Right lung (tissue), 5 donors: ENCODE measurements around the gene BDH1. TPM values are rescaled to one million over a fixed set of nuclear protein-coding genes. Genes with fewer than 3 reads are reported as not detected.

Source experiments
- DNase-seq, 2 donors: peaks; one replicate each; pipeline ENCODE4 v3.0.0-alpha.2; 2013
- polyA plus RNA-seq, 5 donors: library from polyadenylated mRNA; unstranded; fragments of 120-200 nt; gene quantifications; one replicate each; pipeline versions ENCODE4 v1.2.1 to v1.2.3, GENCODE V29; 2013; ENCODE audit warnings: inconsistent platforms in 1 of 5, low replicate concordance in 1 of 5; ENCODE audit not compliant: insufficient read length in 5 of 5, insufficient read depth in 1 of 5

BDH1 gene
- polyA plus RNA-seq, 5 donors, result 16.9 to 21.5 (median 19.5) TPM

DNA sequence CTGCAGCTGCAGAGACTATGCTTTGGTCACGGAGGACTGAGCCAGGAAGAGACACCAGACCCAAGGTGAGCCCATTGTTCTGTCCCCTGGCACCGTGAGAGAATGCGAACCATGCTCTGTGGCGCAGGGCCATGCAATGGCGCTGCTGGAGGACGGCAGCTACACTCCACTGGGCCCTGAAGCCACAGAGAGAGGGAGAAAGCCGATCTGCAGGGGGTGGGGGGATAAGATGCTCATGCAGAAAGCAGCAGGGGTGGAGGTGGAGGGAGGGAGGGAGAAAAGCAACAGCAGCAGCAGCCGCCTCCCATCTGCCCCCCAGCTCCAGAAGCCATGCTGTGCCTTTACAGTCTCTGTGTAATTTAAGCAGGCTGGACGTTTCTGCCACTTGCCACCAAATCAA, 5.3 kb downstream of the BDH1 start:
- DNase-seq, result no peak

DNA sequence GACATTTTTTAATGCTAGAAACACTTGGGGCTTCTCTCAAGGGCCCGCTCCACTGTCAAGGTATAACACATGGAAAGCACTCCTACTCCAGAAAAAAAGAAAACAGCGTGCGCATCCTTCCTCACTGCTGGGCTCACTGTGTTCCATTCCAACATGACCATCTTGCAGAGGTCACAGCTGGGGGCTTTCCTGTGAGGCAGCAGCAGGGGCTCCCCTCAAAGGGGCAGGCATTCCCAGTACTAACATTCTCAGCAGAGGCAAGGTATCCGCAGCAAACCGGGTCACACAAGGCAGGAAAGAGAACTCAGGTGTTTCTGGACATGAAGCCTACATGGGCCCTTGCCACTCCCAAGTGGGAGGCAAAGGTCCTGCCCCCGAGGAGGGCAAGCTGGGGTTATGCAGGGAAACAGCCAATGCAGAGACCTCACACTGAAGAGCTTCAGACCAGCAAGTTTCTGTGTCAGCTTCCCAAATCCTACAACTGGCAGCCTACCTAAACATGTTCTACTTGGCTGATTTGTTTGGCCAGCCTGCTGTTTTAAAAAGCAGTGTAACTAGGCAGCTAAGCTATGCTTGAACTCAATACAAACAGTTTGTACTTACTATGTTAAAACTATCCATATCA, 6.4 kb downstream of the BDH1 start:
- DNase-seq, result no peak

DNA sequence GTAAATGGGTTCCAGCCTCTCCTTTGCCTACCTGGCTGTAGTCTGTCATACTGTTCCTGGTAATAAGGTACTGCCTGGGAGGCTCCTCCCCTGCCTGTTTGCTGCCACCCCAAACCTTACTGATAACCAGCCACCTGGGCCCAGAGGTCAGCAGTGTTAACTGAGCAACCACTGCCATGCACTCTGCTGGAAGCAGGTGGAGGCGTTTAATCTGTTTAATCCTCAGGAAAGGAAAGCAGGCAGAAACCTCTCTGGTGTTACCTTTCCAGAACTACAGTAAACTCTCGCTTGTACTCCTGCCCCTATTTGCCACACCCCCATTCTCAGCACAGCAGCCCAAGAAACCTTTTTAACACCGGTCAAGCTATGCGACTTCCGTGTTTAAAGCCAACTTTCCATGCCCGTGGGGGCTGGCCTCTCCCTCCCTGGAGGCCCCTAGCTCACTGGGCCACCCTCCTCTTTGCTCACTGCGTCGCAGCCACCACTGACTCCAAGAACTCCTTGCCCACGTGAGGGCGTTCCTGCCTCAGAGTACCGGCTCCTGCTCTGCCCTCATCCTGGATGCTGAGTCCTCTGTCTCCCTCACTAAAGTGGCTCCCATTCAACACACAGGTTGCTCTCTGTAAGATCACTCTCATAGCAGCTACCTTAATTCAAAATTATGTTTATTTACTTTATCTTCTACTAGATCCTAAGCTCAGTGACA, 8.3 kb downstream of the BDH1 start:
- no peak for DNase-seq

DNA sequence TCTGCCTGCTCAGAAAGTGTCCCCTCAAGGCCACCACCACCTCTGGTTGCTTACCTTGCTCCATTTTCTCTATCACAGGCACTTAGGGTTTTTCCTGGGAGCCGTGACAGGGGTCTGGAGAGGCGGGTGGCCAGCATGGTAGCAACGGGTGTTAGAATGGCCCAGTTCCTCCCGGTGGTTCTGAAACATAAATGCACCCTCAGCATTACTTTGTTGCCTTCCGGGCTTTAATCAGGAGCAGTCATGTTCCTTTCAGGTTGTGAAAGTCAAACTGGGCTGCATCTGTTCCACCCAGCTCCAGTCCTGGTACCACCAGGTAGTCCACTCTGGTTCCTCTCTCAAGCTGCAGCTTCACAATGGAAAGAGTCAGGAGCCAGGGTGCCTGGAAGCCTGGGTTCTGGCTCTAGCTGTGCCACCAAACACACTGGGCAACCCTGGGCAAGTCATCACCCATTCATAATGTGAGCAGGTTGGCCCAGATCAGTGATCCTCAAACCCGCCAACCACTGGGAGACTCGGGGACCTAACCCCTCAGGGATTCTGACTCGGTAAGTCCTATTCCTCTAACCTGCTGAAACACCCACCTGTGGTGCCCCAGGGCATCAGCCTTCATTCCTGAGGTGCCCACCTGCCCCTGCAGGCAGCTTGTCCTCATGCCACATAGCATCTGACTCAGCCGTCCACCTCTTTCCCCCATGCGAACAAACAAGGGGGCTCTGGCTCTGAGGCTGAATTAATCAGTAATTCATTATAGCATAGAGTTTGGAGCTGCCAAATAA, 9.3 kb downstream of the BDH1 start:
- DNase-seq, result no peak

DNA sequence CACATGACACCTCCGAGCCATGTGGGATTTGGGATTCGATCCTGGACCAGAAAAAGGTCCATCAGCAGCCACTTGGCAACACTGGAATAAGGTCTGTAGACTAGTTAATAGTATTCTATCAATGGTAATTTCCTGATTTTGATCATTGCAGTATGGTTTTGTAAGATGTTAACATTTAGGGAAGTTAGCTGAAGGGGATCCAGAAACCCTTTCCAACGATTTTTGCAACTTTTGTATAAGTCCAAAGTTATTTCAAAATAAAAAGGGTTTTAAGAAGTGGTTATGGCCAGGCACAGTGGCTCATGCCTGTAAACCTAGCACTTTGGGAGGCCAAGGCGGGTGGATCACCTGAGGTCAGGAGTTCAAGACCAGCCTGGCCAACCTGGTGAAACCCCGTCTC, 10.2 kb downstream of the BDH1 start:
- no peak for DNase-seq

DNA sequence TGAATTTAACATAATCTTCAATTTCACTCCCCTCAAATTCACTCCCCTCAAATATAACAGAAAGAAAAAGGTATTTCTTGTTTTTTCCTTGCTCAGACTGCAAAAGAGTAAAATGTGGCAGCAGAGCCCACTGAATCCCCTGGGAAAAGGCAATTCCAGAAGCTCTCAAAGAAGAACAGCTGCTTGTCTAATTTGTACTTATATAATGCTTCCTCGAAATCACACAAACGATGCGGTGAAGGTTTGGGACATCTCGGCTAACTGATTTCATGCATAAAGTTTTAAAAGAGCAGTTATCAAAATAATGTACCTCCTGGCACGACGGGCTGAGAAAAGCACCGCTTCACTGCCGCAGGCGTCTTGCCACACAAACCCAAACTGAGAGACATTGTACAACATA, 10.7 kb downstream of the BDH1 start:
- no peak for DNase-seq

DNA sequence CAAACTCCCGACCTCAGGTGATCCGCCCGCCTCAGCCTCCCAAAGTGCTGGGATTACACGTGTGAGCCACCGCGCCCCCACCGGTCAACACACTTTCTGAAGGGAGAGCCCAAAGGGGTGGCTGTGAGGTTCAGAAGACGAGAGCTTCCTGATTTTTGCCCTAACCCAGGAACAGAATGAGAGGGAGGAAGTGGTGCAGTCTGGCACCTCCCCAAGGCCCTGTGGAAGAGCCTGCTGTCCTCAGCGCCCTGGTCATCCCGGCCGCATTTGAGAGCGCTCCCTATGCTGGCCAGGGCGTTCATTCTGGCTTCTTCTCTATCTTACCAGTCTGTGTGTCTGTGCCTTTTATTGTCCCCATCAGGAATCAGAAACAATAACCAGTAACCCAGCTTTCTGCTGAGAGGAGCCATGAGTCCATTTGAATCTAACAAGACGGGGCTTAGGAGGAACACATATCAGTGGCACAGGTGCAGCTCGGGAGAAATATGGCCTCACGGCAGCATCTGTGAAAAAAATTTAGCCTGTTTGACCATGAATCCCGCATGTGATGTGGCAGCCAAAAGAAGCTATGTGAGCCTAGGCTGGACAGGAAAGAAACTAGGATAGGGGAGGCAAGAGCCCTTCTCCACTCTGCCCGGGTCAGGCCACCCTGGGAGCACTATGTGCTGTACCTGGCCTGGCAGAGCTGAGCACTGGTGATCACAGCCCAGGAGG, 12.9 kb downstream of the BDH1 start:
- no peak for DNase-seq

DNA sequence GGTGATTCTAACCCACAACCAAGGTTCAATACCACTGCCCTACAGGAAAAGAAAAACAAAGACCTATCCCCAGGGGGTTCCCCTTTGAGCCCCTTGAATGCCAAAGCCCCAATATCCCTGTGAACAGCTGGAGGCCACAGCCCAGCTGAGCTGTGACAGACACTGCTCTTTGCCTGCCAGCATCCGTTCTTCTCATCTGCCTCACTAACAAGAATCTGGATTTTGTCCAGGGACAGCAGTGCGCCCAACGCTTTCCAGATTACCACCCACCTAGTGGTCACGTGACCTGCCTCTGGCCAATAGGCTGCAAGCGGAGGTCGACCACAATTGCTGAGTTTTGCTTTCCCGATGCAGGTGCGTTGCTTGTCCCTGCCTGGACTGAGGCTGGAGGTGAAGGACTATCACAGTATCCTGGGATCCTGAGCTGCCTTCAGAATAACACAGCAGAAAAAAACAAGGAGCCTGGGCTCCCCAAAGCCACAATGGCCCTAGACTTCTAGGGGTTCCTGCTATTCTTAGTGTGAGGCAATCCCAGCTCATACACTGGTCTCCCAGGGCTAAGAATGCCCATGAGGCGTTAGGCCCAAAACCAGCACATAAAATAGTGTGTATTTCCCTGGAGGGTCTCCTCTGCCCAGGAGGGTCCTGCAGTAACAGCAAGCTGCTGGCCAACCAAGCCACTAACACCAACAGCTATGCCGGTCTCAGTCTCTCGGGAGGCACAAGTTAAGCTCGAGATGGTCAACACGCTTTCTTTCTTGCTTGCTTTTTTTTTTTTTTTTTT, 13.8 kb downstream of the BDH1 start:
- DNase-seq, result peak; percentile 67 to 74

DNA sequence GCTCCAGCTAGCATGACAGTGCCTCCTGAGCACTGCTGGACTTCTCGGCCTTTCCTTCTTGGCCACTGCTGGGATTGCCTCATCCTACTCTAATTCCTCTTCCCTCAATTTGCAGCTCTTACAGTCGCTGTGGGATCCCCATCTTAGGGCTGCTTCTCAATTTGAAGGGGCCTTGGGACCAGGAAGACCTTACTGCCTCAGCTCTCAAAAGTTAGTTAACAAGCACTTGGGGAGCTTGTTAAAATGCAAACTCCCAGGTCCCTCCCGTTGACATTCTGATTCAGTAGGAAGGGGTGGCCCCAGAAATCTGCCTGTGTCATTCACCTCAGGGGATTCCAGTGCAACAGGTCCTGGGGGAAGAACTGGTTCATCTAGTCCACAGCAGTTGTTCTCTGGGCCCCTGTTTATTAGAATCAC, 14.8 kb downstream of the BDH1 start:
- no peak for DNase-seq

DNA sequence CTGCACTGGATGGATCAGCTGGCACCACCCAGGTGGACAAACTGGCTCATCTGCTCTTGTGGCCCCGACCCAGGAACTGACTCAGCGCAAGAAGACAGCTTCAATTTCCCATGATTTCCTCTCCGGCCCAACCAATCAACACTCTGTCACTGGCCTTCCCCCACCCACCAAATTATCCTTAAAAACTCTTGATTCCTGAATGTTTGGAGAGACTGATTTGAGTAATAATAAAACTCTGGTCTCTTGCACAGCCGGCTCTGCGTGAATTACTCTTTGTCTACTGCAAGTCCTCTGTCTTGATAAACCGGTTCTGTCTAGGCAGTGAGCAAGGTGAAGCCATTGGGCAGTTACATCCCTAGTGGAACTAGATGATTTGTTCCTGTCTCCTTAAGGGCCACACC, 16.1 kb downstream of the BDH1 start:
- DNase-seq, result no peak

DNA sequence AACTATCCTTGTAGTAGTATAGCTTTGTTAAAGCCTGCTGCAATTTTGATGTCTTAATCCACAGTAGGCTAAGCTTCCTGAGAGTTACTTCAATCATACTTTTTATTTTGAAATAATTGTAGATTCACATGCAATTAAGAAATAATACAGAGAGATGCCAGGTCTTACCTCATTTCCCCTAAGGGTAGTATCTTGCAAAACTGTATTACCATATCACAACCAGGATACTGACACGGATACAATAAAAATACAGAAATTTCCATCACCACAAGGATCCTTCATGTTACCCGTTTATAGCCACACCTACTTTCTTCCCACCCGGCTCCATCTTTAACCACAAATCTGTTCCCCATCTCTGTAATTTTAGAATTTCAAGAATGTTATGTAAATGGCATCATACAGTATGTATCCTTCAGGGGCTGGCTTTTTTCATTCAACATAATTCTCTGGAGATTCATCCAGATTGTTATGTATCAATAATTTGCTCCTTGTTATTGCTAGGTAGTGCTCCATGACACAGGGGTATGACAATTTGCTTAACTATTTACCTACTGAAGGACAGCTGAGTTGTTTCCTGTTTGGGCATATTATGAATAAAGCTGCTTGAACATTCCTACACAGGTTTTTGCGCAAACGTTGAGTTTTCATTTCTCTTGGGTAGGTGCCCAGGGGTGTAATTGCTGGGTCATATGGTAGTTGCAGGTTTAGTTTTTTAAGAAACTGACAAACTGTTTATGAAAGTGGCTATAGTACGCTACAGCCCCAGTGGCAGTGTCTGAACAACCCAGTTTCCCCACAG, 21.6 kb downstream of the BDH1 start:
- DNase-seq, result no peak

DNA sequence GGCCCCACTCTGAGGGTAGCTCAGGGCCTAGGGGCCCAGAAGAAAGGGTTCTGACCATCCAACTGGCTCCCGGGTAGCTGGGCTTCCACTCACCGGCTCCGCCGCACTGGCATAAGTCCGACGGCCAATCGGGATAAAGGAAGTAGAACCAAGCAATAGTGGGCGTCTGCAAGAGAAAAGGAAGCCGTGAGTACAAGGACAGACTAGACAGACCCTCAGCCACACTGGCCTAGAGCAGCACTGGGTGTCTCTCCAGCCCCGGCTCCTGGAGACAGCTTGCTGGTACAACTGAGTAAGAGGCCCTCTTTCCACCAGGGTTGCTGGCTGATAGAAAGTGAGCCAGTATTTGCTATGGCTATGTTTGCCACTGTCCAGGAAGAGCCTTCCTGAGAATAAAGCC, 22.4 kb downstream of the BDH1 start:
- no peak for DNase-seq

DNA sequence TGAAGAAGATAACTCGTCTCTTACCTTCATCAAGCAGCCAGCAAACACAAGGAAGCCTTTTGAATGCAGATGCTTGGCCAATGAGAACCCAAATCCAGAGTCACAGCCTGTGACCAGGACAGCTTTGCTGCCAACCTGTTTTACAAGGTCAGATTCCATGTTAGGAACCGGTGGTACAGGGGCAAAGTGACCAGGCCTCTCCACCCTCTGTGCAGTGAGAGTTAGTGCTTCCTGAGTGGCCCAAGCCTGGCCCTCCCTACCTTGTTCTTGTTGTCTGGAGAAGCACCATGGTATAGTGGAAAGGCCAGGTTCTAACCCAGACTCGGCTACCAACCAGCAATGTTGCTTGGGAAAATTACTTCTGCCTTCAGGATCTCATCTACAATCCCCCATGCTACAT, 23.4 kb downstream of the BDH1 start:
- no peak for DNase-seq

DNA sequence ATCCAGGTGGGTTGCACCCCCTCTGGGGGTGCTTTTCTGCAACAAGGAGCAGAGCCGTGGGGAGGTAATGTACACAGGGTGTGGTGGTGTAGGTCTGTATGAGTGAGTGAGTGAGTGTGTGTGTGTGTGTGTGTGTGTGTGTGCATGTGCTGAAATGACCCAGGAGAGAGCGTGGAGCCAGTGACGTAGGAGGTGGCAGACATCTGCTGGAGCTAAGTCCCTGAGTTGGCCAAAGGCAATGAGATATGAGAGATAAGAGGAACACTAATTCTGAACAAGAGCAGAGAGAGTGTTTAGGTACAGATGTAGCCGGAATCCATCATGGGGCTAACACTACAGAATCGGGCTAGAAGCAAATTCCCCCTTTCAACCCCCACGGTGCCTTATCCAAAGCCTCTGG, 27.6 kb downstream of the BDH1 start:
- DNase-seq, result no peak

DNA sequence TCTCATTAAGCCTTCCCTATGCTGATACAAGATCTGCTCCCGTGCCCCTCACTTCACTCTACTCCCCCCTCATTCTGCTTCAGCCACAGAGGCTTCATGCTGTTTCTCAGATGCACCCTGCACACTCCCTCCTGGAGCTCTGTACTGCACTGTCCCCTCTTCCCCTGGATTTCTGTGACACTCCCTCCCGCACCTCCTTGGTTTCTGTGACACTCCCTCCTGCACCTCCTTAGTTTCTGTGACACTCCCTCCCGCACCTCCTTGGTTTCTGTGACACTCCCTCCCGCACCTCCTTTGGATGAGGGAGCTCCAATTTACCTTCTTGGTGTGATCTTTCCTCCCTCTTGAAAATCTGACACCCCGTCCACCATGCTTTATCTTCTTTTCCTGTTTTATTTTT, 28.2 kb downstream of the BDH1 start:
- DNase-seq, result no peak

DNA sequence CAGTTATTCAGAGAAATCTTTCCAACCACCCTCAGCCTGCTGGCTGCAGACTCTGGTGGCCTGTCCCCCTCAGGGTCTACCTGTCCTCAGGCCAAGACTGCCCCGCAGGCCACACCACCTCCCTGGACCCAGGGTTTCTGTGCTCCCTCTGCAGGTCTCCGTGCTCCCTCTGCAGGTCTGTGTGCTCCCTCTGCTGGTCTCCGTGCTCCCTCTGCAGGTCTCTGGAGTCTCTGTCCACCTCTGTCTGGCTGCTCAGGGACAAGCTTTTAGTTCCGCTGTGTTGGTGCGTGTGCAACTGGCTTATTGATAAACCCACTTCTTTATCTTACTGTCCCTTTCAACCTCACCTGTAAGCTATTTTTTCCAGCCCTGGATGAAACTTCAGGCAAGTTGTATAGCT, 30.1 kb downstream of the BDH1 start:
- DNase-seq, result no peak

DNA sequence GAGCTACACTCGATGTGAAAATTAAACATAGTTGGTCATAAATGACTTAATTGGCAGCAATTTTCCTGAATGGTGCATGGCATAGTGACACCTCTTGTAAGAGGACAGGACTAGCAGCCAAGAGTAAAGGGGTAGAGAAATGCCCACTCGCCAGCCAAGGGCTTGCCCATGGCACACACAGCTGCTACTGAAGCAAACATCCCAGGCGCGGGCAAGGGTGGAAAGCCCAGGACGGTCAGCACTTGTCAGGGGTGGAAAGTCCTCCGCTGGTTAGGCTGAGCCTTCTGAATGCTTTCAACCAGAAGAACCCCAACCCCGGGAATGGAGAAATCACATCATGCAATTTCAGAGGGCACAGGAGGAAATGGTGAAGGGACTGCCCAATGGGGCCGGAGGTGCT, 31.6 kb downstream of the BDH1 start:
- no peak for DNase-seq

DNA sequence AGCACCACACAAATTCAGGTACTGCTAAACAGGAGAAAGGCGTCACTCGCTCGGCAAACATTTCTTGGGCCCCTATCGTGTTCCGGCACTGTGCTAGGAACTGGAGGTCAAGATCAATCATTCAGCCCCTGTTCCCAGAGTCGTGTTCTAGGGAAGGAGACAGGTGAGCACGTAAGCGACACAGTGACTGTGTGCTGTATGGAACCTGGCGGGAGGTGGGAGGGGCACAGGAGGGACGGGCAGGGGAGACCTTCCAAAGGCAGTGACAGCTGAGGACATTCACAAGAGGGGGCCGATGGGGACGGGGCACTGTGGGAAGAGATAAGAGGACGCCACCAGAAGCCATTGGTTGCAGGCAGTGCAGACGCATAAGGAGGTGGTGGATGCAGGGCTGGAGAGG, 32.2 kb downstream of the BDH1 start:
- DNase-seq, result no peak

DNA sequence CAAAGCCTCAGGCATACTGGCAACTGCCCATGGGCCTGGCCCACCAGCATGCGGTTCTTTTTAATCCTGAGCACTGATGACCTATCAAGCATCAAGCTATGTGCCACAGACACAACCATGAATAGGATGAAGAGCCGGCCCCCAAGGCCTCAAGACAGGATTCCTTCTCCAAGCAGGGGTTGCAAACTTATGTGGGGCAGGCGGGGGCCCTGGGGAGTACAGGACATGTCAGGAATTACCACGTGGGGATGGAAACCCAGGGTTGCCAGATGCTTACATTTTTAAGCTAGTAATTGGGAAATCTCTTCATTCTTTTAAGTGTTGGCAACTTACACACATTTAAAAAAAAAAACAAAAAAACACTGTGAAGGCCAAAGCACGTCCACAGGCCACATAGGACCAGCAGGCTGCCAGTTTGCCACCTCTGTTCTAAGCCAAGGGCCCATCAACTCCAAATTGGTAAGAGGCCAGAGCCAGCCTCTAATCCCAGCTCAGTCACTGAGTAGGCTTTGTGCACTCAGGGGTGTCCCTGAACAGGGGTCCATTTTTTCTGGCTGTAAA, 32.8 kb downstream of the BDH1 start:
- no peak for DNase-seq

DNA sequence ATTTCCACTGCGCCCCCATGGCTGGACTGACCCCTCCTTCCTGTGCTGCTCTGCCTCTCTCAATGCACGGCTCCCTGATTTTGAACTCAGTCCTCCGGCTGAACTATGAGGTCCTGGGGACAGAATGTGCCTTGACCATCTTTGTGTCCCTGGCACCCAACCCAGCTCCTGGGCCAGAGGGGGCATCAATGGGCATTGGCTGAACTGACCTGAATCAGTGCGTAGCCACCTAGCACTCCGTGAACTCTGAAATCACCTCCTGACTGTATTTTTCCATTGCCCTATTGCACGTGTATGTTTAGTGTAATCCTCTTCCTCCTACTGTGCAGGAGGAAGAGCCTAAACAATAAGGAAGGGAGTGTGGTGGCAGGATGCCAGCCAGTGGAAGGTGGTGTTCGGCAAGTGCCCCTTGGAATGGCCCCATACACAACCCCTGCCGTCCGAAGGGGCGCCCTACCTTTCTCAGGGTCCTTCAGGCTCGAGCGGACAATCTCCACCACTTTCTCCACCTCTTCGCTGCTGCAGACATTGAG, 33.5 kb downstream of the BDH1 start:
- no peak for DNase-seq
